HG02973 (cell line): Measurements from ENCODE around the gene IGFBP6.

Source experiments
- ATAC-seq: cut with Tn5 transposase; IDR thresholded peaks from one replicate; pipeline ENCODE4 v1.9.1; 2021; ENCODE audit warnings: moderate library complexity; ENCODE audit not compliant: unreplicated experiment

The IGFBP6 gene

GRCh38 chr12:53059434-53060063 lies 37.9 kb upstream of the IGFBP6 start:
- ATAC-seq = no peak

DNA sequence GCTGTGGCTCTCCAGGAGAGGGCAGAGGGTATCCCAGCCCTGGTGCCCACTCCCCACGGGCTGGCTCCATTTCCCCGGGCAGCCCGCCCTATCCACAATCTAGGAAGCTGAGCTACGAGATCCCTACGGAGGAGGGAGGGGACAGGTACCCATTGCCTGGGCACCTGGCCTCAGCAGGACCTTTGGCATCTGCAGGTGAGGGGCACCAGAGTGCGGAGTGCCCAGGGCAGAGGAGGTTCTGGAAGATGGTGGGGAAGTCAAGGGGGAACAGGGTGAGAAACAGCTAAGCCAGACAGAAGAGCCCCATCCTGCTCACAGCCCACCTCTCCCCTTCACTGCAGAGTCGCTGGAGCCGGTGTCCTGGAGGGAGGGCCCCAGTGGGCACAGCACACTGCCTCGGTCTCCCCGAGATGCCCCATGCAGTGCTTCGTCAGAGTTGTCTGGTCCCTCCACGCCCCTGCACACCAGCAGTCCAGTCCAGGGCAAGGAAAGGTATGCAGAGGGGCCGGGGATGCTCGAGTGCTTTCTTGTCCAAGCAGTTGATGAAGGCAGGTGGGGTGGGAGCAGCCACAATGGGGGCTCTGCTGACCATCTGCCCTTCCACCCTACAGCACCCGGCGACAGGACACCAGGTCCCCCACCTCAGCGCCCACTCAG lies 37.3 kb upstream of the IGFBP6 start:
- no peak for ATAC-seq

DNA sequence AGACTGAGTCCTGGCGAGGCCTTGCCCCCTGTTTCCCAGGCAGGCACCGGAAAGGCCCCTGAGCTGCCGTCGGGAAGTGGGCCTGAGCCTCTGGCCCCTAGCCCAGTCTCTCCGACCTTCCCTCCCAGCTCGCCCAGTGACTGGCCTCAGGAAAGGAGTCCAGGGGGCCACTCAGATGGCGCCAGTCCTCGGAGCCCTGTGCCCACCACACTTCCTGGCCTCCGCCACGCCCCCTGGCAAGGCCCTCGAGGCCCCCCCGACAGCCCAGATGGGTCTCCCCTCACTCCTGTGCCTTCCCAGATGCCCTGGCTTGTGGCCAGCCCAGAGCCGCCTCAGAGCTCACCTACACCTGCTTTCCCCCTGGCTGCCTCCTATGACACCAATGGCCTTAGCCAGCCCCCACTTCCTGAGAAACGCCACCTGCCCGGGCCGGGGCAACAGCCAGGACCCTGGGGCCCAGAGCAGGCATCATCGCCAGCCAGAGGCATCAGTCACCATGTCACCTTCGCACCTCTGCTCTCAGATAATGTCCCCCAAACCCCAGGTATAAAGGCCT lies 36.7 kb upstream of the IGFBP6 start:
- ATAC-seq = no peak

GRCh38 chr12:53061404-53062010 lies 36.0 kb upstream of the IGFBP6 start:
- no peak for ATAC-seq

GRCh38 chr12:53062011-53062961 lies 35.2 kb upstream of the IGFBP6 start:
- ATAC-seq = no peak

DNA sequence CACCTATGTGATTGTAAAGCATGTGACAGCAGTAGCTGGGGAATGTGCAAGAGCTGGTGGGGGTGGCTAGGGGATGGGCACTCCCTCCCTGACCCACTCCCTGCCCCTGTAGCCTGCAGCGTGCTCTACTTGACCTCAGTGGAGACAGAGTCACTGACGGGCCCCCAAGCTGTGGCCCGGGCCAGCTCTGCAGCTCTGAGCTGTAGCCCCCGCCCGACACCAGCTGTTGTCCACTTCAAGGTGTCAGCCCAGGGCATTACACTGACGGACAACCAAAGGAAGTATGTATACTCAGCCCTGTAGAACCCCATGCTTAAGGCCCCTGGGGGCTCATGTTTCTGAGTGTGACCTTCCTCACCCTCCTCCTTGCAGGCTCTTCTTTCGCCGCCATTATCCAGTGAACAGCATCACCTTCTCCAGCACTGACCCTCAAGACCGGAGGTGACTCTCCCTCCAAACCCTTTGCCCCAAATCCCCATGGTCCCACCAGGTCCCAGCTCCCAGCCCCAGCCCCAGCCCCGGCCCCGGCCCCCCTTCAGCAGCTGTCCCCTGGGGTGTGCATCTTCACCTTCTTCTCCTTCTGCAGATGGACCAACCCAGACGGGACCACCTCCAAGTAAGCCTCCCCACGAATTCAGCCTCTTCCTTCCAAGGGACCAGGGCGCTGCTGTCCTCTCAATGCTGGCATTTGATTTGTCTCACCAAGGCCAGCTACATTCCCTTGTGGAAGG lies 34.3 kb upstream of the IGFBP6 start:
- no peak for ATAC-seq

DNA sequence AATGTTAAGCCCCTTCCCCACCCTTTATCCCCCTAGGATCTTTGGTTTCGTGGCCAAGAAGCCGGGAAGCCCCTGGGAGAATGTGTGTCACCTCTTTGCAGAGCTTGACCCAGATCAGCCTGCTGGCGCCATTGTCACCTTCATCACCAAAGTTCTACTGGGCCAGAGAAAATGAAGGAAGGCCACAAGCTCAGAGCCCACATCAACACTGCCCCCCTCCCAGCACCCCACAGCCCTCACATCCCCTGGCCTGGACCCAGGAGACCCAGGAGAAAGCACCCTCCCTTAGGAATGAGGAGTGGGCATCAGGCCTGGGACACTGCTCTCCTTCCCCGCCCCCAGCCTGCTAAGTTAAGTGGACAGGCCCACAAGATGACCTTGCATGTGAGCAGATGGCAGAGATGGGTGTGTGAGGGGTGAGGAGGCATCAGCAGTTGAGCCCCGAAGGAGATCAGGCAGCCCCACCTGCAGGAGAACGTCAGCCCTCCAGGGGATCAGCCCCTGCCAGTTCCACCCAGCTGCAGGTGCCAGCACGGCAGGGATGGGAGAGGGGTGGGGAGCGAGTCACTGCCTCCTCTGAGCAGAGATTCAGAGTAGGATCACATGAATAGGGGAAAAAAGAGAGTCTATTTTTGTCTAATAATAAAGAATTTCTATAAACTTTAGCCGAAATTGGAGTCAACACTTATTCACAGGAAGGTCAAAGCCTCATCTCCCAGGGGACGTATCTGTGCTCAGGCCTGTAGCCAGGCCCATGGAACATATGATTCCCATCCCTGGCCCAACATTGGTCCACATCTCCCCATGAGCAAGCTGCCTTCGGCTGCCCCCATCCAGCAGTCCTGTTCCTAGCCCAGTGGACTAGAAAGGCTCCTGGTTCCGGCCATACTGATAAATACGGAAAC lies 33.5 kb upstream of the IGFBP6 start:
- no peak for ATAC-seq

- no peak for ATAC-seq
These were observed 32.6 kb upstream of the IGFBP6 start for GRCh38 chr12:53064613-53065436.

DNA sequence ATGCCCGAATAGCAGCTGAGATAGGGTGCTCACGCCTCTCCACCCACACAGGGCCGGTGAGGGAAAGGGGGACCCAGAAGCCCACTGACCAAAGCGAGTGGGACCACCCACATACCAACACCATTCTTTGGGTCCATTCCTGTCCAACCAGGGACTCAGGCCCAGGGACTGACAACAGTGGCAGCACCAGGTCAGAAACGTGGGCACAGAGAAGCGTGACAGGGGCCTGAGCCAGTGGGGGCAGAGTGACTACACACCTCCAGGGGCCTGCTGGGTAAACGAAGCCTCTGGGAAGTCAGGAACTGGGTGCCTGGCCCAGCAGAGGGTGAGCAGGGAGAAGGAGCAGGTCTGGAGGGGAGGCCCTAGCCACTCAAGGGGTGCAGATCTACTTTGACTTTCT lies 32.0 kb upstream of the IGFBP6 start:
- no peak for ATAC-seq

GRCh38 chr12:53065975-53066931 lies 31.2 kb upstream of the IGFBP6 start:
- no peak for ATAC-seq

GRCh38 chr12:53067074-53067992 lies 30.1 kb upstream of the IGFBP6 start:
- ATAC-seq = no peak

DNA sequence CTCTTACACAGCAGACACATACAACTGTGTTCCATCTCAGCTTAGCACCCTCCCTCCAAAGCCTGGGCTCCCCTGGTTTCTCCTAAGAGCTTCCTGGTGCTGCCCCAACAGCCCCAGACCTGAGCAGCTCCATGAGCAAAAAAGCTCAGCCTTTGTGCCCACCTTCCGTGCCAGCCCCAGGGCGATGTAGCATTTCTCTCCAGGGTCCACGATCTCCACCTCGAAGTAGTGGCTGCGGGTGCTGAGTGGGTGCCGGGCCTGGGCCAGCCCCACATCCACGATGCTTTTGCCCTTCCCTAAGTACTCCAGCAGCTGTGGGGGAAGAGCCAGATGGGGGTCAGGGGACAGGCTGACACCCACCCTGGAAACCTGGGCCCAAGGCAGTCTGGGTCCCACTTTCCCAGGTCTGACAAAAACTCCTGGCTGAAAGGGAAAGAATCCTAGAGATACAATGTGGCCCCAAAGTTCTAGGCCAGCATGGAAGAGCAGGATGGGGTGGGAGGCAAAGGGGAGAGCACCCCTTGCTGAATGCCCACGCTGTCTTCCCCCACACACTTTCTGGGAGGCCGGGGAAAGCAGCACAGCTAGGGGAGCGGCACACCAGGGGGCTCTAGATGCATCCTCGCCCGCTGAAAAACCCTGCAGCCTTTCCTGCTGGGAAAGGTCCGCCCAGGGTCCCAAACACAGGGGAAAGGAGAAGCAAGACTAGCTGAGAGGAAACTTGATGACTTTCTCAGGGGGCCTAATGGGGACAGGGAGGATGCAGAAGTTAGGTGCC lies 29.3 kb upstream of the IGFBP6 start:
- ATAC-seq = no peak

- ATAC-seq = no peak
These were observed 28.5 kb upstream of the IGFBP6 start for GRCh38 chr12:53068811-53069585.

- ATAC-seq = no peak
These were observed 27.7 kb upstream of the IGFBP6 start for GRCh38 chr12:53069621-53070410.
